Measurements from ENCODE around the gene HLA-DRB1.
"Not testable (repeated sequence)": the region's sequence is repeated elsewhere in the genome, so short reads cannot be mapped to it uniquely, and the experiment has no call there.

Gene HLA-DRB1

DNA sequence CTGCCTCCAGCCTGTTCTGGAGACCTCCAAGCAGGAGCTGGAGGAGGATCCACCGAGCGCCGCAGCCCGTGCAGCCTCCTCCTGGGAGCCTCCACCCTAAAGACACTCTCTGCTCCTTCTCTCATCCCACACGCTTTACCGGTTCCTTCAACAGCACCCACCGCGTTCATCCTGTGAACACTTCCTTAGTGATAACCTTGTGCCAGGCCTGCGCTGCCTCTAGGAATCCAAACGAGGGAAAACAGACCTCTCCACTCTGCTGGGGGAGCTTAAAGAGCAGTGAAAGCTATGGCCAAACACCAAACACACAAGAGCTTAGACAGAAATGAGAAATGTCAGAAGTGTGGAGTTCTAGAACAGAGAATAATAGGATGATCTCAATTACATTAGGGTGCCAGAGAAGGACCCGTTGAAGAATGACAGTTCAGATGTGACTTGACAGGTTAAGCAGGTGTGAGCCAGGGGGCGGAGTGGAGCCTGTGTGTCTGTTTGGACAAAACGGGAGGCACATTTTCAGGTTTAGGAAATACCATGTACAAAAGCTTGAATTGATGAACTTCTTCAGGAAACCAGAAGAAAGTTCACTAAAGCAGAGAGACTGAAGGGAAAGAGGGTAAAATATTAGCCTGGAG lies 31.1 kb downstream of the HLA-DRB1 start:
- DNase-seq (ENCODE audit: low spot score): no peak

DNA sequence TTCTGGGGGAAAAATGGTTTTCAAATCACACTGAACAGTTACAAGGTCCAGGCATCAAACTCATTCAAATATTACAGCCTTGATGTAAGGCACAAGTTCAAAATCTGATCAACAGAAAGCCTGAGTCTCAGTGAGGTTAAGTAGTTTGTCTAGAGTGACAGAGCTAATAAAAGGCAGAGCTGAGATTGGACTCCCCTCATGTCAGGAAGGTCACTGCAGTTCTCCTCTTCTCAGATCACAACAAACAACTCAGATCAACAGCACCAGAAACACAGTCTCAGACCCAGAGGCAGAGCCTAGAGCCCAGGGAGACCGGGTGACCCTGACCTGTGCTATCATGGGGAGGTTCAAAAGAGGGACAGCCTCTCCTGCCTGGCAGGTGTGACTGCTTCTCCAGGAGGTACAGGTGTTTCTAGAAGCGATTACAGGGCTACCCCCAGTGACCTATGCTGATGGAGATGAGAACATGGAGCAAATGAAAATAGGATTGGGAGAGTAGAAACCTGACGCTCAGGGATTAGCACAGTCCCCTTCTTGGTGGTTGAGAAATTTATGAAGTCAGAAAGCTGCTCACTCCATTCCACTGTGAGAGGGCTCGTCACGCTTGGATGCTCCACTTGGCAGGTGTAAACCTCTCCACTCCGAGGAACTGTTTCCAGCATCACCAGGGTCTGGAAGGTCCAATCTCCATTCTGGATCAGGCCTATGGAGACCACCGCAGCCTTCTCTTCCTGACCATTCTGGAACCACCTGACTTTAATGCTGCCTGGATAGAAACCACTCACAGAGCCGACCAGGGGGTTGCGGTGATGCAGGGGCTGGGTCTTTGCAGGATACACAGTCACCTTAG lies 35.3 kb downstream of the HLA-DRB1 start:
- DNase-seq (ENCODE audit: low spot score): no peak

DNA sequence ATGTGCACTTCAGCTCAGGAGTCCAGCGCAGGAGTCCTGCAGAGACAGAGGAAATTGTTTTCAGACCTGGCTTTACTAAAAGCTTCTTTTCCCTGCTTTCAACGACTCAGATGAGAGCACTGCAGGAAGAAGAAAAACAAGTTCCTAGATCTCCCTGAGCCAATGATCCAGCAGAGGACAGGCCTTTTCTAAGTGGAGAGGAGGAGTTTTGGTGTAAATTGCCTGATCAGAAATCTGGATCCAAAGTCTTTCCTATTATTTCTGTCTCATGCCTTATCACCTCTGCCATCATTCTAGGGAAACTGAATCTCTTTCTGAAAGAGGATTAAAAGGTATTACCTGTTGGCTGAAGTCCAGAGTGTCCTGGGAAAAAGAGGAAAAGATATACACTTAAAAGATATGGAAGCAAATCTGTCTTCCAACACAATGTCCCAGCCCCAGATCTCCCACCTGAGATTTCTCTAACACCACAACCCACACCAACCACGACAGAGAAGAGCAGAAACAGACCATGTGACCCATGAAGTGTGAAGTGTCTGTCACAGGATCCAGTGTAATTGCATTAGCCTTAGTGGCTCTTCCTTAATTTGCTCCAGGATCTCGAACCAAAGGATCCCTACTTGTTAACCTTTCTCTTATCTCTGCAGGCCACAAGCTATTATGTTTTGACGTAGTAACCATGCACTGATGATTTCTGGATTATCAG lies 36.5 kb downstream of the HLA-DRB1 start:
- no peak for DNase-seq (ENCODE audit: low spot score)

DNA sequence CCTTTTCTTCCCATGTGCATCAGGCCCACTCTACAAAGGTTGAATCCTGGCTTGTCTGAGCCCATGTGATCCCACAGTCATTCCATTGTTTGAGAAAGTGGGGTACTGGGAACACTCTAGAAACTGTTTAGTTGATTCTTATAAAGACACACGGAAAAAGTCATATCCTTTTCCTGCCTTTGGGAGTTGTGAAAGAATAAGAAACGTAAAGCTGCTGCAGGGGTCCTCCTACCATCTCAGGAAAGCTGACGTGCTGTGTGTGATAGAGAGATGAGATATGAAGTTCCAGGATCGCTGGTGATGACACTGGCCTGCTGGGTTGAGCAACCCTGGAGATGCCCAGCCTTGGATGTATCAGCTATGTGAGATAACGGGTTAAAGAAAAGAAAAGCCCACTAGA lies 38.2 kb downstream of the HLA-DRB1 start:
- DNase-seq (ENCODE audit: low spot score): no peak

DNA sequence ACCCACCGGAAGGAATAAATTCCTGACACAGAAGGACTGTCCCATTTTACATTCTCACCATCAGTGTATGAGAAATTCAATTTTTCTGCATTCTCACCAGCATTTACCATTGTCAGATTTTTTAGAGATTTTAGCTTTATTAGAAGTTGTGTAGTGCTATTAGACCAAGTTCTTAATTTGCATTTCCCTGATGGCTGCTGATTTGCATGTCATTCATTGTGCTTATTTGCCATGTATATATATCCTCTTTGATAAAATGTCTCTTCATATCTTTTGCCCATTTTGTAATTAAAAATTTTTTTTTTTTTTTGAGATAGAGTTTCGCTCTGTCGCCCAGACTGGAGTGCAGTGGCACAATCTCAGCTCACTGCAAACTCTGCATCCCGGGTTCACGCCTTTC lies 49.8 kb downstream of the HLA-DRB1 start:
- DNase-seq (ENCODE audit: low spot score): no peak

DNA sequence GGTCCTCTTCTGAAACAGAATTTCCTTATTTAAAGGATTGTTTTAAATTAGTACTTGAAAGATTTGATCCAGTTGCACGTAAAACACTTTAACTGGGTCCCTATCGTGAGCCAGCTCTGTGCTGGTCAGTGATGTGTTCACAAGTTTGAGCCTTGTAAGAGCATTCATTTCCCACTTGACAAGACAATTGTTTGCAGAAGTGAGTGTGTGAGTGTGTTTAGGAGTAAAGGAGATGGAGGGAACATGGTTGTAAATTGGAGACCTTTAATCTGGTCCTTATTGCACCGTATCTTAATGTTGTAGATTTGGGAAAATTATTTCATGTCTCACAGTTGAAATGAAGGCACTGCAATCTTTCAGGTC lies 59.2 kb downstream of the HLA-DRB1 start:
- not testable (repeated sequence) for DNase-seq (ENCODE audit: low spot score)

DNA sequence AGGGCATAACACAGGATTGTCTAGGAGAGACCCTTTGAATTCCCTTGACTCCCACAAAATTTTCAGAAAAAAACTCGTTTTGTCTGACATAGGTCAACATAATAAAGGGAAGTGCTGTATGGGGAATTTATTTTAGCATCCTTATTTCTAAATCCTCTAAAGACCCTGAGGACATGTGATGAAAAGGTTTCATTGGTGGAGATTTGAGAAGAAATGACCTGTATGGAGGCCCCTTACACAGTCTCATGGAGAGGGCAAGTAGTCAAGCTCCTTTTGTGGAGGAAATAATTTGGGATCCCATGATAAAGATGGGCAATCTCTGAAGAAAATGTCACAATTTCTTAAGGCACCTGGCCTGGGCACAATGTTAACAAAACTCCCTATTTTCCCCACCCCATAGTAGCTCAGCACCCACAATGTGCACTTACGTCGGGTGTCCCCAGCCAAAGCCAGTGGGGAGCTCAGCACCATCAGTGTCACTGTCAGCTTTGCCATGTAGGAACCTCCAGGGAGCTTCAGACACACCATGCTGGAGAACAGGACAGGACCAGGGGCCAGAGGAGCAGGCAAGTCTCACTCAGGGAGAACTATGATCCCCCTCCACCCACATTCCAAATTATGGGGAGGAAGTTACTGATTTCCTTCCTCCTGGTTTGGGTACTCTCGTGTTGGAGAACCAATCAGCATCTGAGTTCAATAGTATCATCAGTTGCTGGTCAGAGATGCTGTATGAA lies 59.8 kb downstream of the HLA-DRB1 start, which contains the start of gene HLA-DRB5:
Gene HLA-DRB5, minus strand, starts transcription at position 591 of the 734 bp plus-strand sequence. Its CDS starts 63 bp downstream, at position 528.
- DNase-seq (ENCODE audit: low spot score): no peak
